SK-N-SH treated with all-trans-retinoic acid at 6 μM for 48 hours (cell line): ENCODE results near the gene FUT4.

ENCODE experiments used
- ARNTL ChIP-seq: fragments of 450-650 bp; formaldehyde crosslinking; IDR thresholded peaks from 2 replicates; pipeline ENCODE4 v1.5.0; 2020; ENCODE audit warnings: low read depth, mild to moderate bottlenecking, moderate library complexity, borderline replicate concordance
- BACH2 ChIP-seq: fragments of 250-450 bp; sonication (Bioruptor Pico); IDR thresholded peaks from 2 replicates; pipeline ENCODE4 v1.9.0; 2021; ENCODE audit warnings: mild to moderate bottlenecking, borderline replicate concordance
- ESRRG ChIP-seq: fragments of 250-450 bp; sonication (Bioruptor Pico); IDR thresholded peaks from 2 replicates; pipeline ENCODE4 v1.6.1; 2021; ENCODE audit warnings: mild to moderate bottlenecking
- GLIS3 ChIP-seq: fragments of 250-450 bp; sonication (Bioruptor Pico); IDR thresholded peaks from 2 replicates; pipeline ENCODE4 v1.5.0; 2020; ENCODE audit warnings: mild to moderate bottlenecking, moderate library complexity
- OSR1 ChIP-seq: fragments of 250-450 bp; sonication (Bioruptor Pico); IDR thresholded peaks from 2 replicates; pipeline ENCODE4 v1.8.0; 2022; ENCODE audit warnings: moderate library complexity, mild to moderate bottlenecking, inconsistent platforms
- PATZ1 ChIP-seq: fragments of 250-450 bp; sonication (Bioruptor Pico); IDR thresholded peaks from 2 replicates; pipeline ENCODE4 v1.8.0; 2020; ENCODE audit warnings: mild to moderate bottlenecking, moderate library complexity, borderline replicate concordance
- PPARA ChIP-seq: fragments of 250-450 bp; sonication (Bioruptor Pico); IDR thresholded peaks from 2 replicates; pipeline ENCODE4 v1.5.0; 2020; ENCODE audit warnings: mild to moderate bottlenecking, borderline replicate concordance
- TCF4 ChIP-seq: fragments of 250-450 bp; sonication (Bioruptor Pico); IDR thresholded peaks from 2 replicates; pipeline ENCODE4 v1.8.0; 2021; ENCODE audit warnings: mild to moderate bottlenecking, moderate library complexity, borderline replicate concordance
- ZNF565 ChIP-seq: fragments of 450-650 bp; formaldehyde crosslinking; conservative IDR thresholded peaks from 2 replicates; pipeline ENCODE4 v1.5.0; 2020; ENCODE audit warnings: low read depth, mild to moderate bottlenecking, moderate library complexity
- TF ChIP-seq, protein P1 (sequence below): fragments of 250-450 bp; sonication (Bioruptor Pico); IDR thresholded peaks from 2 replicates; pipeline ENCODE4 v1.5.1; 2020; ENCODE audit warnings: low read depth, mild to moderate bottlenecking, moderate library complexity
- TF ChIP-seq, protein P2 (sequence below): fragments of 250-450 bp; sonication (Bioruptor Pico); IDR thresholded peaks from 2 replicates; pipeline ENCODE4 v1.5.1; 2021; ENCODE audit warnings: mild to moderate bottlenecking, moderate library complexity

DNA sequence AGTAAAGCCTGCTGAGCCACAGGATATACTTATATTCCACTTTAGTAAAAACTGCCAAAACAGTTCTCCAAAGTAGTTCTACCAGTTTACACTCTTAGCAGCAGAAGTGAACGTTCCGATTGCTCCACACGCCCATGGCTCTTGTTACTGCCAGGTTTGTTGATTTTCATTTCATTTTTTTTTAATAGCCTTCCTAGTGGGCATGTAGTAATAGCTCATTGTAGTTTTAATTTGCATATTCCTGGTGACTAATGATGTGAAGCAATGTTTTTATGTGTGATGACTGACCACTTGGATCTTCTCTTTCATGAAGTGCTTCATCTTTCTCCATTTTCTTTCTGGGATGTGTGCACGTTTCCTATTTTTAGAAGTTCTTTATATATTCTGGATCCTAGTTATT lies 36.2 kb upstream of the FUT4 start:
- no peak for TF ChIP-seq TCF4 (CRISPR knock-in tag)
- no peak for TF ChIP-seq ARNTL (CRISPR knock-in tag)
- TF ChIP-seq PPARA (CRISPR knock-in tag): no peak
- TF ChIP-seq ZNF565 (CRISPR knock-in tag): no peak
- no peak for TF ChIP-seq PATZ1 (CRISPR knock-in tag)
- TF ChIP-seq, protein P1, sequence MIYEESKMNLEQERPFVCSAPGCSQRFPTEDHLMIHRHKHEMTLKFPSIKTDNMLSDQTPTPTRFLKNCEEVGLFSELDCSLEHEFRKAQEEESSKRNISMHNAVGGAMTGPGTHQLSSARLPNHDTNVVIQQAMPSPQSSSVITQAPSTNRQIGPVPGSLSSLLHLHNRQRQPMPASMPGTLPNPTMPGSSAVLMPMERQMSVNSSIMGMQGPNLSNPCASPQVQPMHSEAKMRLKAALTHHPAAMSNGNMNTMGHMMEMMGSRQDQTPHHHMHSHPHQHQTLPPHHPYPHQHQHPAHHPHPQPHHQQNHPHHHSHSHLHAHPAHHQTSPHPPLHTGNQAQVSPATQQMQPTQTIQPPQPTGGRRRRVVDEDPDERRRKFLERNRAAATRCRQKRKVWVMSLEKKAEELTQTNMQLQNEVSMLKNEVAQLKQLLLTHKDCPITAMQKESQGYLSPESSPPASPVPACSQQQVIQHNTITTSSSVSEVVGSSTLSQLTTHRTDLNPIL (CRISPR knock-in tag): no peak
- TF ChIP-seq OSR1 (CRISPR knock-in tag): no peak
- TF ChIP-seq BACH2 (CRISPR knock-in tag): no peak
- TF ChIP-seq, protein P2, sequence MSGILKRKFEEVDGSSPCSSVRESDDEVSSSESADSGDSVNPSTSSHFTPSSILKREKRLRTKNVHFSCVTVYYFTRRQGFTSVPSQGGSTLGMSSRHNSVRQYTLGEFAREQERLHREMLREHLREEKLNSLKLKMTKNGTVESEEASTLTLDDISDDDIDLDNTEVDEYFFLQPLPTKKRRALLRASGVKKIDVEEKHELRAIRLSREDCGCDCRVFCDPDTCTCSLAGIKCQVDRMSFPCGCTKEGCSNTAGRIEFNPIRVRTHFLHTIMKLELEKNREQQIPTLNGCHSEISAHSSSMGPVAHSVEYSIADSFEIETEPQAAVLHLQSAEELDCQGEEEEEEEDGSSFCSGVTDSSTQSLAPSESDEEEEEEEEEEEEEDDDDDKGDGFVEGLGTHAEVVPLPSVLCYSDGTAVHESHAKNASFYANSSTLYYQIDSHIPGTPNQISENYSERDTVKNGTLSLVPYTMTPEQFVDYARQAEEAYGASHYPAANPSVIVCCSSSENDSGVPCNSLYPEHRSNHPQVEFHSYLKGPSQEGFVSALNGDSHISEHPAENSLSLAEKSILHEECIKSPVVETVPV (CRISPR knock-in tag): no peak
- no peak for TF ChIP-seq GLIS3 (CRISPR knock-in tag)
- no peak for TF ChIP-seq ESRRG
